HG03460 (cell line): ENCODE results near the gene SRRT.
"Not testable (repeated sequence)": the region's sequence is repeated elsewhere in the genome, so short reads cannot be mapped to it uniquely, and the experiment has no call there.

Source experiments
- ATAC-seq: cut with Tn5 transposase; IDR thresholded peaks from one replicate; pipeline ENCODE4 v1.9.1; 2021; ENCODE audit not compliant: unreplicated experiment

Gene SRRT

DNA sequence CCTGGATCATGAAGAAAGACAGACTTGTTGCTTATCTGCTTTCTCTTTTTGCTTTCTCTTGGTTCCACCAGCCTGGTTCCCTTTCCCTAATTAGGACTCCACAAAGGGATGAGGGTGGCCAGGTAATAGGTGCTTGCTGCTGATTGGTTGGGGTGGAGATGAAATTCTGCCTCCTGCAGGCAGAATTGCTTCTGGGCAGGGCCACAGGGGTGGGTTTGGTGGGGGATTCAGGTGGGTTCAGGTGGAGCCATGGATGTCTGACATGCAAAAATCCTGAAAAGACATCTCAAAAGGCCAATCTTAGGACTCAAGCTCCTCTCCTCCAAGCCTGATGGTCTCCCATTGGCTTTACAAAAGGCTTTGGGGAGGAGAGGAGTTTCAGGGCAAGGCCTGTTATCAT lies 46.1 kb downstream of the SRRT start:
- ATAC-seq = no peak

DNA sequence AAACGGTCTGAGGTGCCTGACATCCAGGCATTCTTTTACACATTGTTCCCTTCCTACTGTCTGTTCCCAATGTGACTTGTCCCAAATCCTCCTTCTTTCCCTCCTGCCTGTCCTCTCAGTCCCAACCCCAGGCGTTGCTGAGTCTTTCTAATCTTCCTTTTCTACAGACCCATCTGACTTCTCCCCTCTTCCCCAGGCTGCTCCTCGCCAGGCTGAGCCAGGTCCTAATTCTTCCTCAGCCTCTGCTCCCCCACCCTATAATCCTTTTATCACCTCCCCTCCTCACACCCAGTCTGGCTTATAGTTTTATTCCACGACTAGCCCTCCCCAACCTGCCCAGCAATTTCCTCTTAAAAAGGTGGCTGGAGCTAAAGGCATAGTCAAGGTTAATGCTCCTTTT lies 48.7 kb downstream of the SRRT start:
- ATAC-seq = not testable (repeated sequence)

DNA sequence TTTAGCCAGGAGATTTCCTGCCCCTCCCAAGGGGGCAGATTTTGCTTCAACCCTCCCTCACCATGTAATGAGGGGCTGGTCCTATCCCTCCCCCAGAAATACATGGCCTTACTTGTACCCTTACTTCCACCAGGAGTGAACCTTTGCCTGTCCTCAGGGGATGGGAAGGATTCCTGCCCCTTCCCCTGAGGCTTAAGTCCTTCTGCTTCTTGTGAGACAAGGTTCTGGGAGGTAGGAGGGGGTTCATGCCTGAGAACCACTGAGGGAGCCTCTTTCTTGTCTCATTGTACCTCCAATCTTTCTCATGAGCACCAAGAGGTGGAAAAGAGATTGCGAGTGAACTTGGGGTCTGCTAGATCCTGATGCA lies 54.9 kb downstream of the SRRT start:
- ATAC-seq = no peak

DNA sequence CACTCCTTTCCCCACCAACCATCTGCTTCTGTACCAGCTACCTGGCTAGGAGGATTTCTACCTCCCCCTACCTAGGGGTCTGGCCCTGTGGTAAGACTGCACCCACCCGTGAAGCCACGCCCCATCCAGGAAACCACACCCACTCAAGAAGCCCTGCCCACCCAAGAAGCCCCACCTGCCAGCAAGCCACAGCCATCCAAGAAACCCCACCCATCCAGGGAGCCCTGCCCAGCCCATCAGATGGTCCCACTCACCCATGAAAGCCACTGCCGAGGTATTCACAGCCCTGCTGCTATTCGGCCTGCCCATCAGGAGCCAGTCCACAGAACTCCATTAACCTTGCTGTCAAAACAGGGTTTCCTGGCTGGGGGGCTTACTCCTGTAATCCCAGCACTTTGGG lies 58.8 kb downstream of the SRRT start:
- no peak for ATAC-seq

DNA sequence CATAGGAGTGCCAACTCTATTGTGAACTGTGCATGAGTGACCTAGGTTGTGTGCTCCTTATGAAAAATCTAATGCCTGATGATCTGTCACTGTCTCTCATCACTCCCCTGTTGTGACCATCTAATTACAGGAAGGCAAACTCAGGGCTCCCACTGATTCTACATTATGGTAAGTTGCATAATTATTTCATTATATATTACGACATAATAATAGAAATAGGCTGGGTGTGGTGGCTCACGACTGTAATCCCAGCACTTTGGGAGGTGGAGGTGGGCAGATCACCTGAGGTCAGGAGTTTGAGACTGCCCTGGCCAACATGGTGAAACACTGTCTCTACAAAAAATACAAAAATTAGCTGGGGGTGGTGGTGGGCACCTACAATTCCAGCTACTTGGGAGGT lies 60.5 kb downstream of the SRRT start:
- ATAC-seq = not testable (repeated sequence)

DNA sequence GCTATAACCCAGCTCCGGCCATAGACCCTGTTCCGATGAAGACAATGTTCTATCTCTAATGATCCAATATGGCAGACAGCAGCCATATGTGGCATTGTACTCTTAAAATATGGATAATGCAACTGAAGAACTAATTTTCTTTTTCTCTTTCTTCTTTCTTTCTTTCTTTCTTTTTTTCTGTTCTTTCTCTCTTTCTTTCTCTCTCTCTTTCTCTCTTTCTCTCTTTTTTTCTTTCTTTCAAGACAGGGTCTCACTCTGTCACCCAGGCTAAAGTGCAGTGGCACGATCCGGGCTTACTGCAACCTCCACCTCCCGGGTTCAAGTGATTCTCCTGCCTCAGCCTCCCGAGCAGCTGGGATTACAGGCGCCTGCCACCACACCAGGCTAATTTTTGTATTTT lies 61.3 kb downstream of the SRRT start:
- not testable (repeated sequence) for ATAC-seq
